NCI-H1694 (cell line): ENCODE results near the gene FHL2.
"Not testable (repeated sequence)": the region's sequence is repeated elsewhere in the genome, so short reads cannot be mapped to it uniquely, and the experiment has no call there.

Experiments
- DNase-seq: peaks from one replicate; lab custom pipeline; 2025; lab: John Stamatoyannopoulos, UW

Gene FHL2

GRCh38 chr2:105338020-105338385 lies 60.8 kb downstream of the FHL2 start:
- no peak for DNase-seq

GRCh38 chr2:105337122-105338019 lies 61.5 kb downstream of the FHL2 start, which contains the start of gene C2orf49:
TSS of gene C2orf49 (plus strand) at chr2:105337540. CDS start at chr2:105337588, 48 bp downstream.
- DNase-seq: peak; percentile 84

GRCh38 chr2:105336786-105337121 lies 62.1 kb downstream of the FHL2 start:
- no peak for DNase-seq

- DNase-seq: no peak
These were observed 63.4 kb downstream of the FHL2 start for GRCh38 chr2:105335469-105335868.

- DNase-seq: no peak
These were observed 64.6 kb downstream of the FHL2 start for GRCh38 chr2:105334211-105334610.

GRCh38 chr2:105330681-105331375 lies 68.0 kb downstream of the FHL2 start:
- no peak for DNase-seq

GRCh38 chr2:105329561-105330495 lies 69.0 kb downstream of the FHL2 start, which contains the start of gene TGFBRAP1:
TSS of gene TGFBRAP1 (minus strand) at chr2:105329735. CDS start at chr2:105308301, 21,434 bp downstream.
- no peak for DNase-seq

- no peak for DNase-seq
These were observed 69.7 kb downstream of the FHL2 start for GRCh38 chr2:105329197-105329554.

- no peak for DNase-seq
These were observed 70.3 kb downstream of the FHL2 start for GRCh38 chr2:105328281-105329196.

GRCh38 chr2:105327690-105328089 lies 71.2 kb downstream of the FHL2 start:
- no peak for DNase-seq

GRCh38 chr2:105327271-105327670 lies 71.6 kb downstream of the FHL2 start:
- DNase-seq: not testable (repeated sequence)

GRCh38 chr2:105325389-105325963 lies 73.4 kb downstream of the FHL2 start:
- no peak for DNase-seq

GRCh38 chr2:105324732-105325131 lies 74.1 kb downstream of the FHL2 start:
- no peak for DNase-seq

GRCh38 chr2:105324101-105324500 lies 74.8 kb downstream of the FHL2 start:
- no peak for DNase-seq

GRCh38 chr2:105323111-105323510 lies 75.7 kb downstream of the FHL2 start:
- no peak for DNase-seq

- DNase-seq: no peak
These were observed 76.8 kb downstream of the FHL2 start for GRCh38 chr2:105321875-105322646.

- DNase-seq: no peak
These were observed 78.1 kb downstream of the FHL2 start for GRCh38 chr2:105320651-105321215.

GRCh38 chr2:105317937-105318336 lies 80.9 kb downstream of the FHL2 start:
- DNase-seq: no peak

- DNase-seq: no peak
These were observed 83.5 kb downstream of the FHL2 start for GRCh38 chr2:105315314-105315713.

GRCh38 chr2:105313877-105314276 lies 85.0 kb downstream of the FHL2 start:
- DNase-seq: no peak
